GM18907 (cell line): ENCODE measurements around the gene CRYGA.

ENCODE experiments used
- ATAC-seq: cut with Tn5 transposase; IDR thresholded peaks from one replicate; pipeline ENCODE4 v1.9.1; 2021; ENCODE audit warnings: mild to moderate bottlenecking, moderate library complexity; ENCODE audit not compliant: unreplicated experiment

CRYGA gene, protein sequence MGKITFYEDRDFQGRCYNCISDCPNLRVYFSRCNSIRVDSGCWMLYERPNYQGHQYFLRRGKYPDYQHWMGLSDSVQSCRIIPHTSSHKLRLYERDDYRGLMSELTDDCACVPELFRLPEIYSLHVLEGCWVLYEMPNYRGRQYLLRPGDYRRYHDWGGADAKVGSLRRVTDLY

DNA sequence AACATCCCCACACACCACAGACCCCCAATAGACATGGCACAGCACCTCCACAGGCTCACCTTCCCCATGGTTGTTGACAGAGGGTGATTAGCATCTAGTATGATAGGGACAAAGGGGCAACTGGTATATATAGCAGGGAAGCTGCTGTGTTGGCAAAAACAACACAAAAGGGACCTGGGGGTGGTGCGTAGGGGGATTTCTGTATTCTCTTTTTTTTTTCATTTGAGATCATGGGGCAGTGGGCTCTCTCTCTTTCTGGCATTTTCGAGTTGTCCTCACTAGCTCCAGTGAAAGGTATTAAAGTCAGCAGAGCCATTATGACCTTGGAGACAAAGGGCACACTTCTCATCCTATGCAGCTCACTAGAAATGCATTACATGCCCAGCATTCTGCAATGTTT, at the start of gene CRYGA:
Gene CRYGA (minus strand): TSS at position 101 of the 400 bp plus-strand sequence. CDS start 33 bp downstream, at position 68.
- no peak for ATAC-seq

DNA sequence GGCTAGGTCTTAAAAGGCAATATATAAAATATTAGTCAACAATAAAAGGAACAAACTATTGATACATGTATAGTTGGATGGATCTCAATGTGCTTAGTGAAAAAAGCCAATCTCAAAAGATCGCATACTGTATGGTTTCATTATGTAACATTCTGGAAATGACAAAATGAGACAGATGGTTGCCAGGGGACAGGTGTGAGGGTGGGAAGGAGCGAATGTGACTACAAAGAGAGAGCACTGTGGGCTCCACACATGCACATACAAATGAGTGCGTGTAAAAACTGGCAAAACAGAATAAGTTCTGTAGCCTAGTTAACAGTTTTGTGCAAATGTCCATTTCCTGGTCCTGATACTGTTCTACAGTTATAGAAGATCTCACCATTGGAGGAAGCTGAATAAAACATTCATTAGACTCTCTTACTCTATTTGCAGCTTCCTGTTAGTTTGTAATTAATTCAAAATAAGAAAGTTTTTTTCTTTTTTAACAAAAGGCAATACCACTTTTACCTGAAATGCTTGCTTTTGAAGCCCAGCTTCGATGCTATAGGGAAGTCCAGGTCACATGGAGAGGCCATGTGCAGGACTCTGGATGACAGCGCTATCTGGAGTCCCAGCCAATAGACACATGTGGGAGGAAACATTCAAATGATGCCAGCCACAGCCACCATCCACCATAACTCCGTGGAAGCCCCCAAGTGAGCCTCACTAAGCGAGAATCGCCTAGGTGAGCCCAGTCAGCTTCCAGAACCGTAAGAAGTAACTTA, 47.5 kb upstream of the CRYGA start:
- no peak for ATAC-seq

DNA sequence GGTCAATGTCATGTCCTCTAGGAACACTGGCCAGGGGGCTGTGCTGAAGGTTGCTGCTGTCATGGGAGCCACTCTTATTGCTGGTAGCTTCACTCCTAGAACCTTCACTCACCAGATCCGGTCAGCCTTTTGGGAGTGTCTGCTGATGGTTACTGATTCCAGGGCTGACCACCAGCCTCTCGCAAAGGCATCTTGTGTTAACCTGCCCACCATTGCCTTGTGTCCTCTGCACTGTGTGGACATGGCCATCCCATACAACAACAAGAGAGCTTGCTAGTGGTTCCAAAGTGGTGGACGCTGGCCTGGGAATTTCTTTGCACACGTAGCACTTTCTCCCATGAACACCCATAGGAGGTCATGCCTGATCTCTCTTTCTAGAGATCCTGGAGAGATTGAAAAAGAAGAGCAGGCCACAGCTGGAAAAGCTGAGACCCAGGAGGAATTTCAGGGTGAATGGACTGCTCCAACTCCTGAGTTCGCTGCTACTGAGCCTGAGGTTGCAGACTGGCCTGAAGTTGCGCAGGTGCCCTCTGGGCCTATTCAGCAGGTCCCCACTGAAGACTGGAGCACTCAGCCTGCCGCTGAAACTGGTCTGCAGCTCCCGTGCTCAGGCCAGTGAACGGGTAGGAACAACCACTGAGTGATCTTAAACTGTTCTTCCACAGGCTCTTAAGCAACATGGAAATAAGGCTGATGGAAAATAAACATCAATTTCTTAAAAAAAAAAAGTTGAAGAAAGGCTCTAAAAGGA, 45.1 kb upstream of the CRYGA start:
- ATAC-seq, result no peak

DNA sequence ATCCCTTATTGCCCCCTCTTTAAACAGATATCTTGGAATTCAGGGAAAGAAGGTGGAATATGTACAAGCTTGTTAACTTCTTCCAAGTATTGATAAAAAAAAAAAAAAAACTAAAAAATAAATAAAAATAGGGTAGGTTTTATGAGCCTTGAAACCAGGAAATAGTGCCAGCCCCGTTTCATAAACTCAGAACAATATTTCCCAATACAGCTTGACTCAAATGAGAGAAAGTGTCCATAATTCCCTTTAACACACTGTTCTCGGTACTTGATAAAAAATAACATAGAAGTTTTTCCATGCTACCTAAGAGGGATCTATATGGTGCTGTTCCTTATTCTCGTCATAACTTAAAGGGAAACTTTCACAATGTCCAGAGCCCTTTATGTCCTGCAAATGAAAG, 44.4 kb upstream of the CRYGA start:
- ATAC-seq, result no peak

DNA sequence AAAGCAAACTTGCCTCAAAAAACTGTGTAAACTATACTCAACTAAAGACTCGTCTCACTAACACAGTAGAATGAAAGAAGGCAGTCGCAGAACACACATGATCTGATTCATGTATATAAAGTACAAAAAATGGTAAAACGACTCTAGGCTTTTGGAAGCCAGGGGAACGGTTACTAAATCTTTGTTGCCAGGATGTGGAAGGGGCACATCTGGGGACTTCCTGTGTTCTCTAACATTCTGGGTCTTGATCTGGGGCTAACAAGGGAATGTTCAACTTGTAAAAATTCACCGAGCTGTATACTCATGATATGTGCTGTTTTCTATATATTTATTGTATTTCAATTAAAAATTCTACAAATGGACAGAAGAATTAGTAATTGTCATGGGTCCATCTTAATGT, 40.8 kb upstream of the CRYGA start:
- no peak for ATAC-seq

DNA sequence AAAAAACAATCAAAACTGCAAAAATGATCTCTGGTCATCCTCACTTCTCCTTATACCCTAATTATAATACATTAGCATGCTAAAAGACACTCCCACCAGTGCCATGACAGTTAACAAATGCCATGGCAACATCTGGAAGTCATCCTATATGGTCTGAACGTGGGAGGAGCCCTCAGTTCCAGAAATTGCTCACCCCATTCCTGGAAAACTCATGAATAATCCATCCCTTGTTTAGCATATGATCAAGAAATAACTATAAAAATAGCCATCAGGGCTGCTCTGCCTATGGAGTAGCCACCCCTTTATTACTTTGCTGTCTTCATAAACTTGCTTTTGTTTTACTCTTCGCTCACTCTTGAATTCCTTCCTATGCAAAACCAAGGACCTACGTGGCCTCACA, 32.1 kb upstream of the CRYGA start:
- no peak for ATAC-seq

DNA sequence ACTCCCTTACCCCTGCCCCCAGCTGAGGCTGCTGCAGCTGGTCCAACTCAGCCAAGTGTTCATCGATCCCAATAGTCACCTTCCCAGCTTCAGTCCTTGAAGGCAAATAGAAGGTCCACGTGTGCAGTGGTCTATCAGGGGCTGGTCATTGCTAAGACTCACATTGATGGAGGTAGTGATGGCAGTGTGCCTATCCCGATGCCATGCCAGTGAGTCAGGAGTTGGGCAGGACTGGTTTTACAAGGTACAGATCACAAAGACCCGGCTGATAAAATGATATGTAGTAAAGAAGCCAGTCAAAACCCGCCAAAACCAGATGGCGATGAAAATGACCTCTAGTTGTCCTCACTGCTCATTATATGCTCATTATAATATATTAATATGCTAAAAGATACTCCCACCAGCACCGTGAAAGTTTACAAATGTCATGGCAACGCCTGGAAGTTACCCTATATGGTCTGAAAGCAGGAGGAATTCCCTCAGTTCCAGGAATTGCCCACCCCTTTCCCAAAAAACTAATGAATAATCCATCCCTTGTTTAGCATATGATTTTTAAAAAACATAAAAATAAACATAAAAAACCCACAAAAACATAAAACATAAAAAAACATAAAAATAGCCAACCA, 29.3 kb upstream of the CRYGA start:
- no peak for ATAC-seq

DNA sequence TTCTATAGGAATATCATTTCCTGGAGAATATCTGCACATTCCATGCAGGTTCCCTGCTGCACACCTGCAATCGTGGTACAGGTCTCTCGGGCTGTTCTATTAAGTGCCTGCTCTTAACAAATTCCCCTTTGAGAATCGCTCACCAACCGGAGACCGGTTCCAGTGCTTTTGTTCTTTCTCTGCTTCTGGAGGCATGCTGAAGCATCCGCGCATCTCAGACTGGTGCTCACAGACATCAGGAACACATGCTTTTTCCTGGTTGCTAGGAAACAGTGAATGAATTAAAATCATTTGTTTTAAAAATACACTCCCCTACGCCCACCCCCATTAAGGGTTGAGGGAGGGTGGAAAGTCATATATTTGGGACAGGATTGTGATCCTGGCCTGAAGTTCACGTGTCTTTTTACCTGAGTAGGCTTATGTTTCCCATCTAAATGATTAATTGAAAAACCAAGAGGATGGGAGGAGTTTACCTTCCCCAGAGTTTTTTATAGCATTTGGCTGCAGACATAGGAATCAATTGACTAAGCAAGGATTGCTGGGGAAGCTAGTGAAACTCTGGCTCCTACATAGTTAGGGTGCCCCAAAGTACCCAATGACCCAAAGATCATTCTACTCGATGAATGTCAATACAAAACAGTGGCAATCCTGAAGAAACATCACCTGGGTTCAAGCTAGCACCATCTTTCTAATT, 26.6 kb upstream of the CRYGA start, which contains the start of gene C2orf80:
Gene C2orf80 (minus strand): TSS at position 221 of the 694 bp plus-strand sequence. CDS start 3,044 bp downstream, outside the sequence.
- ATAC-seq, result no peak

DNA sequence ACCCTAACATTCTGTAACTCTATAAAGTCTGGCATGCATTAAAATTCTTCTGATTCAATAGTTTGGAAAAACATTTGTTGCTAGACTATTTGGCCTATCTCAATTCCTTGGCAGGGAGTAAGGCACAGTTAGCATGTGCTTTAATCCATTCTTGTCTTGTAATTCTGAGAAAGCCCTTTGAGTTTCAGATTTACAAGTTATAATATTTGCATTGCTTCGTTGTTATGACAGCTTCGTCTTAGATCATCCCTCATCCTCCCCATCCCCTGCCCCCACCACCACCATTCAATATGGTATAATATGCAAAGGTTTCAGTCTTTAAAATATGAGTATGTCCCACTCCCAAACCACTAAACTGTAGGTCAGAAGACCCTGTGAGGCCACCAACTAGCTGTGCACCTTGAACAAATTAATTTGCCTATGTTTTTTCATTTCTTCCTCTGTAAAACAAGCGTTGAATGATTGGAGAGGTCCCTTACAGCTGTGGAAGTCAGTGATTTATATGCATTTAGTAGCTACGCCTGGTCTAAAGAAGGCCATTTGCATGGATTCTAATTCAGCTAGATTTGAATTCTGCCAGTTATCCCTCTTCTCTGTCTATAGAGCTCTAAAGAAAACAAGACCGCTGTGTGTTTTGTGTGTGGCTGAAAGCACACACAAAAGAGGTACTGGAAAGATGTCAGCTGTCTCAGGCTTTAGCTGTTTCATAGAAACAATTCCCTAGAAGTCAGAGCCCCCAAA, 25.9 kb upstream of the CRYGA start:
- no peak for ATAC-seq

DNA sequence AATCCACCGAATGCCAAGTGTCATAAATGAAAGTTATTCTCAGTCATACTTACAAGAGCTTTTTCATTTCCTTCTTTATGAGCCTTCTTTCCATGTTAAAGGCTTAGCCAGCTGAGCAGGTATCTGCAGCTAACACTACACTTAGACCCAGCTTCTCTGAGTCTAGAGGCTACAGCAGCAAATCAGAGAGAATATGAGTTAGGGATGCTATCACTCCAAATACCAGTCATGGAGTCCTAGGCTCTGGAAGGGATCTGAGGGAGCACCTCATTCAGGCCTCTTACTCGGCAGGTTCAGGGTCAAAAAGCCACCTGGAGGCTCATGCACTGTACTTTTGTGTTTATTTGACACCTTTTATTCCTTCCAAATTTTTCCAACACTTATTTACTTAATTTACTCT, 23.5 kb upstream of the CRYGA start:
- no peak for ATAC-seq

DNA sequence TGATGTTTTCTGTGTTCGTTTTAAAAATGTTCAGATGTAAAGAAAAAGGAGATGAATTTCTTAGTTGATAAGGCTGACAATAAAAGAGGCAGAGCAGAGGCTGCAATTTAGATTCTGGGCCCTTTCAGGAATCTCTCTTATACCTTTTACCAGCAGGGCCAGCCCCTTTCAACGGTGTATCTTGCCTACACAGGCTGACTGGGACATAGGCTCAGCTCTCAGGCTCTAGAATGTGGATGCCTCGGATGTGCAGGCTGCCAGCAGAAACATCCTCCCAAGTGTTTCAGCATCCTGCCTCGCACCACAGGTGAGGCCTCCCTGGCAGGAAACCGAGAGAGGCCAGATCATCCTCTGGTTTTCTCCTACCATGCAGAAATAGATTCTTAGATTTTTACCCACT, 23.1 kb upstream of the CRYGA start:
- ATAC-seq, result no peak

DNA sequence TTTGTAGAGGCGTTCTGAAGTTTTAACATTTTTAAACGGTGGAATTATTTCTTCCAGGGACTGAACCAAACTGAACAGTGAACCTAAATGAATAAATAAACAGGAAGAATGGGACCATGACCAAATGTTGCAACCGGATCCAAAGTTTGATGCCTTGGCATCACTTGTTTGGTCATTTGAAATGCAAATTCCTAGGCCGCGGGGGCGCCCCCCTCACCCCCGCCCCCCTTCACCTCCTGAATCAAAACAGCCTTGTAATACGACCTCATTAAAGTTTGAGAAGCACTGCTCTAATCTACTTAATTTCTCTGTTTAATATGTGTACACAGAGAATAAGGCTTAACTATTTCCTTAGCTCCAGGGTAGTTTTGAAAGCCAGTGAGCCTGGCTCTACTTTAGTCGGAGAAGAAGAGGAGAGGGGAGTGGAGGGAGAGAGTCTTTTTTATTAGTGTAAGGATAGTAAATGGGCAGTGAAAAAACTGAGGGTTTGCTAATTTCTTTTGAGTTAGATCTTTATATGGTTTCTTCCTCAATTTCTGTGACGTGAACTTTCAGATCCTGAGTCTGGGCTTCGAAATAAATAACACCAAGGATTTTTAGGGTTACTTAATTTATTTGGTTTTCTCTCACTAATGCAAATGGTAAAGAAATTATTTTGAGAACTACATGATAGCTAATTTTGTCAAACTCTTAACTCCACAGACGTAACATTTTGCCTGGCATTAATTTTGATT, 20.8 kb upstream of the CRYGA start:
- no peak for ATAC-seq

DNA sequence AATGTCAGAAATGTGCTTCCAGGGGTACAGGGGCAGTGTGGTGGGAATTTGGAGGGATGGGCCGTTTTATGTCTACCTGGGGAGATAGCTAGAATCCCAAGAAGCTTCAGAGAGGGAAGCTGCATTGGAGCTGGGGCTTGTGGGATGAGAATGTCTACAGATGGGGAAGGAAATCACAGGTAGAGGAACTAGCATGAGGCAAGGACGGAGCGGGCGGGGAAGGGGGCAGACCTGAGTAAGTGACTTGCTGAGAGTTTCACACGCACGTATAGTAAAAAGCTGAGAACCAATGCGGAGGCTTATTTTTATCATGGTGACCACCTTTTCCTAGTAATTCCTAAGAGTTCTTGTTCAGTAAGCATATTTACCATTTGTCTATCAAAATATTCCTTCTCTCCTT, 20.1 kb upstream of the CRYGA start:
- ATAC-seq, result no peak

DNA sequence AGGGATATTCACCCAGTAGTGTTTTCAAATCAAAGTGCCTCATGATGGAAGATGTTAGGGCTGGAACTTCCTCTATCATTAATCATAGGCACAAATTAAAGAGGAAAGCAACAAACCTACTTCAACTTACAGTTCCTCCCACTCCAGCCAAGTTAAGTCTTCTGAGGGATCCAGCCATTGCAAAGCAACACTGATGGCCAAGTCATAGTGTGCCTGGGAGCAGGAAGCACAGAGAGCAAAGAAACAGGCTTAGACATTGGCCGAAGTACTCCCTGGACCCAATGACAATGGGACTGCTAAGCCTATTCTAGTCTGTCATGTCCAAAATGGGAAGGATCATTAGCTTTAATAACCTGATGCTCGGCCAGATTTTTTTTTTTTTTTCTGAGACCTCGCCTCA, 19.4 kb upstream of the CRYGA start:
- ATAC-seq, result no peak

DNA sequence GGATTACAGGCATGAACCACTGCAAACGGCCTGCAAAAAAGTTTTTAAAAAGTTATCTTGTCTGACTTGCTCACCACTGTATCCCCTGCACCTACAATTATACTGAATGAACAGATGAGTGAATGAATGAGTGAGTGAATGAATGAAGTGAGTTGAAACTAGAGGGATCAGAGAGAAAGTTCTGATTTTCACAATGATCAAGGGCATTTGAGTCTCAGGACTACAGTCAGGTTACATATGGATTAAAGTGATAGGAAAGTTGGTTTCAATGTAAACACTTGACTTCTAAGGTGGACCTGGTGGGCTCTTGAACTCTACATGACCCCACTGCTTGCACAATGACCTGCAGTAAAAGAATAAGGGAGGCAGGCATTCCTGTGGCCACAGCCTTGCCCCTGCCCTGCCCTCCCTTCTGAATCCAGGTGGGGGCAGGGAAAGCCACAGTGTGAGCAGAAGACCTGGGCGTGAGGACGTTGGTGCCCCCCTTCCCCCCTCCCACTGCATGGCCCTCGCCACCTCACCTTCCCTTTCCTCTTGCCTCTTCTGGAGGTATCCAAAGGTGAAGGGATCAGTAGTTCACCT, 15.7 kb upstream of the CRYGA start:
- ATAC-seq, result no peak

DNA sequence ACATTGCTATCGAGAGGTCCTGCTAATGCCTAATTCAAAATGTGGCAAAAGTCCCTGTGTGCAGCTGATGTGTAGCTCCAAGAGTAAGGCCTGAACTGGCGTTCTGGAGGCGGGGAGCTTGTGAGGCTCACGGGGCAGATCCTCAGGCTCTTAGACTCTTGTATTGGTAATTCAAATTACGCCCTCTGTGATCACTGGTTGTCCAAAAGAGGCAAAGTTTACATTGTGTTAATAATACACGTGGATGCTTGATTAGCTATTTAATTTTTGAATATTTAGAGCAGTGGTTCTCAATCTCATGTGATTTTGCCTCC, 12.4 kb upstream of the CRYGA start:
- ATAC-seq, result no peak

DNA sequence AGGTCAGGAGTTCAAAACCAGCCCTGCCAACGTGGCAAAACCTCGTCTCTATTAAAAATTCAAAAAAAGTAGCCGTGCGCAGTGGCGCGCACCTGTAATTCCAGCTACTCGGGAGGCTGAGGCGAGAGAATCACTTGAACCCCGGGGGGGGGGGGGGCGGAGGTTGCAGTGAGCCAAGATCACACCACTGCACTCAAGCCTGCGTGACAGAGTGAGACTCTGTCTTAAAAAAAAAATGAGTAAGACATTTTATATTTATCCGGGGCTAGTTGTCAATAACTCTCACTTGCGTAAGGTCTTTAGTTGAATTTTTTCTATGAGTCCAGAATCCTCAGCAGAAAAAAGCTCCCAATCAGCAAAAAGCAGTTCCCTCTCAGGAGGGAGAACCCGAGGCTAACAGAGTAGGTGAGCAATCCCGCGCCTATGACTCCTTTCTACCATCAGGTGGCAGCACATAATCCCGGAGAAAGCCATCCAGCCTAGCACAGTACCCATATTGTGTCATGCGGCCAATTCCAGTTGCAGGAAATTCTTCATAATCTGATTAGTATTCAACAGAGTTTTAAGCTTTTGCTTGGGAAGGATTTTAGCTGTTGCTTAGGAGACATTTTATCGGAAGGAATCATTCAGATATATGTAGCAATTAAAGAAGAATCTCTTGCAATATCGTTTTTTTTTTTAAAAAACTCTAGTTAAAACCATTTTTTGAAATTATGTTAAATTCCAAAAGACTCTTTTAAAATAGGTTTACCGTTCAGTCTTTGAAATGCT, 11.9 kb upstream of the CRYGA start:
- ATAC-seq, result peak; percentile 98

DNA sequence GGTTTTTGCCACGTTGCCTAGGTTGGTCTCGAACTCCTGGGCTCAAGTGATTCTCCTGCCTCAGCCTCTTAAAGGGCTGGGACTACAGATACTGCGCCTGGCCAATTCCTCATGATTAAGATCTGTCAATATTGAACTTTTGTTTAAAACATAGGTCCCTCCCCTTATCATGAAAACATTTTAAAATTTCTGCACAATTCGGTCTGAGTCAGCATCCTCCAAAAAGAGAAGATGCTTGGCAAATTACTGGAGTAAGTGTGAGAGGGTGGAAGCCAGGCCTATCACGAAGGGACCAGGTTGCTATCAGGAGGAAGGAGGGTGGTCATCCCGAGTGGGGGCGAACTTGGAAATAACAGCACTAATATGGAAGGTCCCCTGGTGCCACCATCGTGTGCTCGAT, 10.8 kb upstream of the CRYGA start:
- no peak for ATAC-seq

DNA sequence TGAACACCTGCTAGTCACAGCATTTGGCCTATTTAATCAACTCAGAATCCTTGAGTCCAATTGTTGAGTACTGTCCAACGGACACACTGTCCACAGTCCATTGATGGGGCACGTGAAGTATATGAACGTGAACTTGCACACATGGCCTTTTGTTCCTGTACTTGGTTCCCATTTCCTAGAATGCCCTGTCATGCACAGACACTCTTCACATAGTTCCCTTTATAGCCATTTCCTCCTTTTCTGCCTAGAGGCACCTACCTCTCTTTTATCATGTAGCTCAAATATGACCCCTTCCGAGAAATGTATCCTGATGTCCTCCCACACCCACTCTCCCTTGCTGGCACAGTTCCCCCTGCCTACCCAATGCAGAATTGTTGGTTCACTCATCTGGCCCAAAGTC, 8.7 kb upstream of the CRYGA start:
- no peak for ATAC-seq
